Duodenal mucosa (tissue), 2 donors: Measurements from ENCODE around the gene ZNF571.

Experiments
- H3K27ac ChIP-seq: one replicate; pipeline ENCODE4 v1.7.0; 2013; ENCODE audit warnings: low read depth, low read length
- H3K27me3 ChIP-seq, 2 donors: one replicate each; pipeline ENCODE4 v1.7.0; 2013; ENCODE audit warnings: low read length in 2 of 2, control low read depth in 1 of 2; ENCODE audit not compliant: insufficient read depth in 2 of 2, control insufficient read depth in 1 of 2
- H3K36me3 ChIP-seq, 2 donors: one replicate each; pipeline ENCODE4 v1.7.0; 2013; ENCODE audit warnings: low read length in 2 of 2, control low read depth in 1 of 2; ENCODE audit not compliant: insufficient read depth in 2 of 2, control insufficient read depth in 1 of 2
- H3K4me1 ChIP-seq, 2 donors: one replicate each; pipeline ENCODE4 v1.7.0; 2013; ENCODE audit warnings: low read length in 2 of 2, control low read depth in 1 of 2; ENCODE audit not compliant: insufficient read depth in 2 of 2, control insufficient read depth in 1 of 2
- H3K4me3 ChIP-seq, 2 donors: one replicate each; pipeline ENCODE4 v1.7.0; 2013; ENCODE audit warnings: low read length in 2 of 2, low read depth in 1 of 2
- H3K9ac ChIP-seq, 2 donors: one replicate each; pipeline ENCODE4 v1.7.0; 2013; ENCODE audit warnings: low read length in 2 of 2, low read depth in 1 of 2
- H3K9me3 ChIP-seq, 2 donors: one replicate each; pipeline ENCODE4 v1.7.0; 2013; ENCODE audit warnings: low read length in 2 of 2, control low read depth in 1 of 2; ENCODE audit not compliant: control insufficient read depth in 1 of 2

ZNF571 gene

GRCh38 chr19:37551129-37551993 lies 43.2 kb downstream of the ZNF571 start:
- no peaks in the 10 kb centered on the region for H3K27me3 ChIP-seq
- no peaks in the 10 kb centered on the region for H3K4me1 ChIP-seq
- H3K9me3 ChIP-seq = peaks cover 66 to 77% of the 10 kb centered on the region in 2 donors
- peak overlapping the region; percentile 63 to 65 for H3K4me3 ChIP-seq
- no peak overlapping the region for H3K27ac ChIP-seq
- no peaks in the 10 kb centered on the region for H3K36me3 ChIP-seq
- no peak overlapping the region for H3K9ac ChIP-seq

DNA sequence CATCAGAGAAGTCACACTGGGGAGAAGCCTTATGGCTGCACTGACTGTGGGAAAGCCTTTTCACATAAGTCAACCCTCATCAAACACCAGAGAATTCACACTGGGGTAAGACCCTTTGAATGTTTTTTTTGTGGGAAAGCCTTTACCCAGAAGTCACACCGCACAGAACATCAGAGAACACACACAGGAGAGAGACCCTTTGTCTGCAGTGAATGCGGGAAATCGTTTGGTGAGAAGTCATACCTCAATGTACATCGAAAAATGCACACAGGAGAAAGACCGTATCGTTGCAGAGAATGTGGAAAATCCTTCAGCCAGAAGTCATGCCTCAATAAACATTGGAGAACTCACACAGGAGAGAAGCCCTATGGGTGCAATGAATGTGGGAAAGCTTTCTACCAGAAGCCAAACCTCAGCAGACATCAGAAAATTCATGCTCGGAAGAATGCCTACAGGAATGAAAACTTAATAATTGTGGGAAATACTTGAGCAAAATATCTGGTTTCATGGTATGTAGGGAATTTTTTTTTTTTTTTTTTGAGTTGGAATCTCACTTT lies 57.1 kb downstream of the ZNF571 start:
- Histone ChIP-seq H3K27ac (no peak overlapping the region), H3K9ac (no peak overlapping the region), H3K36me3 (peaks cover 26 to 33% of the 10 kb centered on the region in 2 donors), H3K4me1 (no peaks in the 10 kb centered on the region), H3K9me3 (peaks cover 54 to 69% of the 10 kb centered on the region in 2 donors), H3K4me3 (peak overlapping the region in 1 of 2 donors; percentile 34), H3K27me3 (no peaks in the 10 kb centered on the region)

DNA sequence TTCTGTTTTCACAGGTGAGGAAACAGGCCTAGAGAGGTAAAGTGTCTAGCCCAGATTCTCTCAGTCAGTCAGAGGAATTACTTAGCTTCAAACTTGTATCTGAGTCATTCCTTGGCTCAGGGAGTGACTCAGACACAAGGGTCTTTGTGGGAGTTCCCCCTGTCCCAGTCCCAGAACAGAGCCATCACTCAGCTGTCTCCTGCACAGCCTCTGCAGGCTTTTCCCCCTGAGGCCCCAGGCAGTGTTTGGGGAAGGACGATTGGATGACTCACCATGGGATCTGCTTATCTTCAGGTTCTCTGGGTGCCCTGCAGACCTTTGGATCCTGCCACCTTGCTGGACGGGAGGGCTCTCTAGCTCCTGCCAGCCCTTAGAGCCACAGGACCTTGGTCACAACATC lies 74.7 kb downstream of the ZNF571 start:
- Histone ChIP-seq H3K4me3 (no peak overlapping the region), H3K4me1 (no peaks in the 10 kb centered on the region), H3K9me3 (peaks cover 29 to 30% of the 10 kb centered on the region in 2 donors), H3K36me3 (peaks cover 6 to 18% of the 10 kb centered on the region in 2 donors), H3K9ac (no peak overlapping the region), H3K27me3 (no peaks in the 10 kb centered on the region), H3K27ac (no peak overlapping the region)
